Measurements from ENCODE around the gene CCL17. TPM values are rescaled to one million over a fixed set of nuclear protein-coding genes. Genes with fewer than 3 reads are reported as not detected.

CCL17 gene
- total RNA-seq, 2 donors from 2014 or later = not detected

DNA sequence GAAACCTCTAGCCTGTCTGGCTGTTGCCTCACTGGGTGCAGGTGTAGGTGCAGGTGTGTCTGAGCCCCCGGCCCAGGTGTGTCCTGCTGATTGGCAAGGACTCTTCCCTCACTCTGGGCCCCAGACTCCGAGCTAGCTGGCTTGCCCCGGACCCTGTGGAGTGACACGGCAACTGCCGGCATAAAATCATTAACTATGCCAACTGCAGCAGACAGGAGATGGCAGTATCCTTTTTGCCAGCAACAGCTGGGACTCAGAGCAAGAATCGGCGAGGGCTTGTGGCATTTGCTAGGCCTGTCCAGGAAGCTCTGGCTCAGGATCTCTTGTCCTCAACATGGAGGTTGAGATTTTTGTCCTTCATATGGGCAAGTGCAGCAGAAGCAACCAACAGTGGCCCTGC, 21.8 kb downstream of the CCL17 start:
- no peak overlapping the region for H3K27ac ChIP-seq
- no peak overlapping the region for H3K4me3 ChIP-seq
- no peaks in the 10 kb centered on the region for H3K27me3 ChIP-seq
- peaks cover 46% of the 10 kb centered on the region for H3K36me3 ChIP-seq
- TF ChIP-seq, protein P1, sequence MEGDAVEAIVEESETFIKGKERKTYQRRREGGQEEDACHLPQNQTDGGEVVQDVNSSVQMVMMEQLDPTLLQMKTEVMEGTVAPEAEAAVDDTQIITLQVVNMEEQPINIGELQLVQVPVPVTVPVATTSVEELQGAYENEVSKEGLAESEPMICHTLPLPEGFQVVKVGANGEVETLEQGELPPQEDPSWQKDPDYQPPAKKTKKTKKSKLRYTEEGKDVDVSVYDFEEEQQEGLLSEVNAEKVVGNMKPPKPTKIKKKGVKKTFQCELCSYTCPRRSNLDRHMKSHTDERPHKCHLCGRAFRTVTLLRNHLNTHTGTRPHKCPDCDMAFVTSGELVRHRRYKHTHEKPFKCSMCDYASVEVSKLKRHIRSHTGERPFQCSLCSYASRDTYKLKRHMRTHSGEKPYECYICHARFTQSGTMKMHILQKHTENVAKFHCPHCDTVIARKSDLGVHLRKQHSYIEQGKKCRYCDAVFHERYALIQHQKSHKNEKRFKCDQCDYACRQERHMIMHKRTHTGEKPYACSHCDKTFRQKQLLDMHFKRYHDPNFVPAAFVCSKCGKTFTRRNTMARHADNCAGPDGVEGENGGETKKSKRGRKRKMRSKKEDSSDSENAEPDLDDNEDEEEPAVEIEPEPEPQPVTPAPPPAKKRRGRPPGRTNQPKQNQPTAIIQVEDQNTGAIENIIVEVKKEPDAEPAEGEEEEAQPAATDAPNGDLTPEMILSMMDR (IDR thresholded peaks at IDR 0.05) = no peak
- no peak for DNase-seq (ENCODE audit: low spot score)
- no peaks in the 10 kb centered on the region for H3K9me3 ChIP-seq
- H3K4me1 ChIP-seq = peaks cover 0 to 18% of the 10 kb centered on the region in 2 donors

DNA sequence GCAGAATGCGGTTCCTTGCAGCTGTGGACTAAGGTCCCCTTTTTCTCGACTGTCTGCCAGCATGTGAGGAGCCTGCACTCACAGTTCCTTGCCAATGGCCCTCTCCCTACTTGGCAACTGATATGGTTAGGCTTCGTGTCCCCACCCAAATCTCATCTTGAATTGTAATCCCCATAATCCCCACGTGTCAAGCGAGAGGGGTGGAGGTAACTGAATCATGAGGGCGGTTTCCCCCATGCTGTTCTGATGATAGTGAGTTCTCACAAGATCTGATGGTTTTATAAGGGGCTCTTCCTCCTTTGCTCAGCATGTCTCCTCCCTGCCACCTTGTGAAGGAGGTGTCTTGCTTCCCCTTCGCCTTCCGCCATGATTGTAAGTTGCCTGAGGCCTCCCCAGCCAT, 22.7 kb downstream of the CCL17 start:
- no peaks in the 10 kb centered on the region for H3K9me3 ChIP-seq
- peaks cover 56% of the 10 kb centered on the region for H3K36me3 ChIP-seq
- no peak overlapping the region for H3K4me3 ChIP-seq
- TF ChIP-seq, protein P1 (IDR thresholded peaks at IDR 0.05) = no peak
- no peaks in the 10 kb centered on the region for H3K27me3 ChIP-seq
- no peak overlapping the region for H3K27ac ChIP-seq
- DNase-seq (ENCODE audit: low spot score) = no peak
- H3K4me1 ChIP-seq = peaks cover 0 to 11% of the 10 kb centered on the region in 2 donors

DNA sequence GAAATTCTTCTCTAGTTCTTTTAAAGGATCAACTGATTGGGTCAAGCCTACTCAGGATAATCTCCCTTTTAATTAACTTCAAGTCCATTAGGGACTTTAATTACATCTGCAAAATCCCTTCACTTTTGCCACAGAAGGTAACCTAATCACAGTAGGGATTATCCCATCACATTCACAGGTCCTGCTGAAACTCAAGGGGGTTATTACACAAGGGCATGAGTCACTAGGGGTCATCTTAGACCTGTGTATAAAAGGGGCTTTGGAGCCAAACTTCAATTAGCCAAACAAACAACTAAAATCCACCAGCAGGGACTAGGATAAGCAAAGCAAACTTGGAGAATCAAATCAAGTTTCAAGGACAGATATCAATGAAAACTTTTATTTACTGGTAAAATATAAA, 23.3 kb downstream of the CCL17 start:
- DNase-seq (ENCODE audit: low spot score) = no peak
- Histone ChIP-seq H3K4me3 (no peak overlapping the region), H3K9me3 (no peaks in the 10 kb centered on the region), H3K27me3 (no peaks in the 10 kb centered on the region), H3K4me1 (peaks cover 0 to 11% of the 10 kb centered on the region in 2 donors), H3K36me3 (peaks cover 61% of the 10 kb centered on the region), H3K27ac (no peak overlapping the region)
- TF ChIP-seq, protein P1 (IDR thresholded peaks at IDR 0.05) = no peak

DNA sequence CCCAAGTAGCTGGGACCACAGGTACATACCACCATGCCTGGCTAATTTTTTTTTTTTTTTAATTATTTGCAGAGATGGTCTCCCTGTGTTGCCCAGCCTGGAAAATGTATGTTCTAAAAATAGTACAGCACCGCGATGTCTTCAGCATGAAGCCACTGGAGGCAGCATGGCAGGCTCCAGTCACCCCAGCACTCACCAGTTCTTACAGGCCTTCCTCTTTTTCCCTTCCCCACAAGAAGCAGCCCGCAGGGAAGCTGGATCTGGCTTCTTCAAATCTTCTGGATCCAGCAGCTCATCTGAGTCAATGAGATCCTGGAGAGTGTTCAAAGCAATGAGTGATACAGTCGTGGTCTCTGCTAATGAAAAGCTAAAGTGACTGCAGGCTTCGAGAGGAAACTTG, 26.4 kb downstream of the CCL17 start:
- DNase-seq (ENCODE audit: low spot score) = no peak
- H3K27ac ChIP-seq = no peak overlapping the region
- no peaks in the 10 kb centered on the region for H3K9me3 ChIP-seq
- H3K27me3 ChIP-seq = no peaks in the 10 kb centered on the region
- H3K36me3 ChIP-seq = peaks cover 92% of the 10 kb centered on the region
- TF ChIP-seq, protein P1 (IDR thresholded peaks at IDR 0.05) = no peak
- H3K4me1 ChIP-seq = no peaks in the 10 kb centered on the region
- H3K4me3 ChIP-seq = no peak overlapping the region

DNA sequence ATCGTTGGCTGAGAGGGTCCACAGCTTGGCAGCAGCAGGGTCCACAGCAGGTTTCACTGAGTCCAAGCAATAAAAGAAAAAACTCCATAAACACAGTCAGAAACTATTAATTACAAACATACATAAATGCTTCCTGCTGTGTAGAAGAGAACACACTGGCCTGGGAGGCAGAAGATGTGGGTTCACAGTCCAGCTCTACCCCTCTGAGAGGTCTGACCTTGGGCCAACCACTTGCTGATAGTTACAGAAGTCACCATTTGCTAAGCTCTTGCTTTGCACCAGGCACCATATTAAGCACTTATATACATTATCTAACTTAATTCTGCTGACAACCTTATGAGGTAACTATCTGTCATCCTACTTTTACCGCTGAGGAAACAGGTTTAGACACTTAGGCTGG, 27.9 kb downstream of the CCL17 start:
- TF ChIP-seq, protein P1 (IDR thresholded peaks at IDR 0.05) = no peak
- Histone ChIP-seq H3K9me3 (no peaks in the 10 kb centered on the region), H3K27ac (no peak overlapping the region), H3K36me3 (peaks cover 95% of the 10 kb centered on the region), H3K27me3 (no peaks in the 10 kb centered on the region), H3K4me3 (no peak overlapping the region), H3K4me1 (no peaks in the 10 kb centered on the region)
- no peak for DNase-seq (ENCODE audit: low spot score)

DNA sequence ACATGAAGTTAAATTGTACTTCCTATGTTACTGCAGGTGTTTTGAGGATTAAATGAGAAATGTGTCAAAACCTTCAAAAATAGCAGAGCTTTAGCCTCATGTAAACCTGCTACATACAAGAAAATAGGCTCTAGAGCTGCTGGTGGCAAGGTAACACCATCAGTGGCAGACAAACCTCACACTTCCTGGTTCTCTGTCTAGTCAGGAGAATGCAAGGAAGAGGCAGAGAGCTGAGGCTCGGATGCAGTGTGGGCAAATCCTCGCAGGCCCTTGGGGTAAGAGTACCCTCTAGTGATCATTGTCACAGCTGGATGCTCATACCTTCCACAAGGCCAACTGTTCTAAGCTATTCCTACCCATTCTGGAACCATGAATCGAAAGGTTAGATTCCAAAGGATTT, 28.4 kb downstream of the CCL17 start:
- Histone ChIP-seq H3K4me3 (no peak overlapping the region), H3K36me3 (peaks cover 97% of the 10 kb centered on the region), H3K4me1 (no peaks in the 10 kb centered on the region), H3K9me3 (no peaks in the 10 kb centered on the region), H3K27ac (no peak overlapping the region), H3K27me3 (no peaks in the 10 kb centered on the region)
- TF ChIP-seq, protein P1 (IDR thresholded peaks at IDR 0.05) = no peak
- DNase-seq (ENCODE audit: low spot score) = no peak
